ENCODE results near the gene LRRC27. TPM values are rescaled to one million over a fixed set of nuclear protein-coding genes. Genes with fewer than 3 reads are reported as not detected.

The LRRC27 gene
- polyA plus RNA-seq, 2 of the 4 experiments (the other 2 are of a cell fraction), result 6.5 to 6.9 TPM

GRCh38 chr10:132355297-132355696 lies 23.3 kb downstream of the LRRC27 start:
- H3K4me2 ChIP-seq, result no peak overlapping the region
- ATAC-seq (no peak), FAIRE-seq (no peak)

GRCh38 chr10:132355754-132356153 lies 23.8 kb downstream of the LRRC27 start:
- Histone ChIP-seq H3K4me3 (no peak overlapping the region), H3K27ac (no peak overlapping the region), H3K4me2 (no peak overlapping the region), H3K9me3 (no peaks in the 10 kb centered on the region), H3K4me1 (no peaks in the 10 kb centered on the region)
- POLR2A ChIA-PET, result no interaction called here
- TF ChIP-seq RNF2 (IDR thresholded peaks at IDR 0.05; ENCODE audit: borderline replicate concordance, low read depth), result no peak
- no peak for TF ChIP-seq TFCP2L1 (CRISPR knock-in tag; IDR thresholded peaks at IDR 0.05)
- no peak for TF ChIP-seq NPAS2 (CRISPR knock-in tag; IDR thresholded peaks at IDR 0.05; ENCODE audit: borderline replicate concordance)
- TF ChIP-seq KDM5A (IDR thresholded peaks at IDR 0.05), result no peak
- no peak for TF ChIP-seq HES2 (IDR thresholded peaks at IDR 0.05)
- TF ChIP-seq NFE2L2 (conservative IDR thresholded peaks at IDR 0.05; ENCODE audit: low read length), result no peak
- TF ChIP-seq PBX3 (IDR thresholded peaks at IDR 0.05), result no peak
- no peak for TF ChIP-seq ZC3H11A (IDR thresholded peaks at IDR 0.05)
- no peak for TF ChIP-seq FOSL2 (IDR thresholded peaks at IDR 0.05)
- TF ChIP-seq FOSL2 (CRISPR knock-in tag; IDR thresholded peaks at IDR 0.05), result no peak
- TF ChIP-seq RAD21 (conservative IDR thresholded peaks at IDR 0.05 in 1 of 2, IDR thresholded peaks at IDR 0.05 in 1 of 2), result no peak
- TF ChIP-seq JUNB (IDR thresholded peaks at IDR 0.05), result no peak
- no peak for TF ChIP-seq E2F6 (IDR thresholded peaks at IDR 0.05; ENCODE audit: borderline replicate concordance, low read depth)
- no peak for TF ChIP-seq ESRRA (IDR thresholded peaks at IDR 0.05; ENCODE audit: borderline replicate concordance, low read length)
- no peak for TF ChIP-seq JUN (IDR thresholded peaks at IDR 0.05)
- no peak for TF ChIP-seq RARB (CRISPR knock-in tag; IDR thresholded peaks at IDR 0.05)
- 87% methylated on average over 13 of the region's 13 CpGs for WGBS (ENCODE audit: missing lambda C conversion rate)
- no peak for DNase-seq (ENCODE audit: low read depth in 1 of 2, low spot score in 1 of 2)
- CTCF ChIA-PET, result interaction anchor here (0.9 to 5.3 kb wide), 4 partner anchors 61 to 143 kb away, joined by 3 to 49 read pairs (median 4); no protein-coding TSS in a partner anchor
- no peak for ATAC-seq
- FAIRE-seq, result no peak

More at GRCh38 chr10:132355297-132355696, 23.3 kb downstream of the LRRC27 start:
- Histone ChIP-seq H3K27ac (no peak overlapping the region), H3K4me1 (no peaks in the 10 kb centered on the region), H3K4me3 (no peak overlapping the region), H3K9me3 (no peaks in the 10 kb centered on the region)
- TF ChIP-seq POLR2A (IDR thresholded peaks at IDR 0.05; ENCODE audit: low read length), result no peak
- no peak for TF ChIP-seq ATOH8 (CRISPR knock-in tag; IDR thresholded peaks at IDR 0.05; ENCODE audit: low read depth)
- no peak for TF ChIP-seq HMGXB4 (CRISPR knock-in tag; IDR thresholded peaks at IDR 0.05; ENCODE audit: borderline replicate concordance)
- ChIA-PET POLR2A (no interaction called here), CTCF (interaction anchor here (0.9 to 5.3 kb wide), 5 partner anchors 60 to 143 kb away, joined by 3 to 49 read pairs (median 4); no protein-coding TSS in a partner anchor)
- no peak for DNase-seq (ENCODE audit: low read depth in 1 of 2, low spot score in 1 of 2)
- WGBS (ENCODE audit: missing lambda C conversion rate), result 84% methylated on average over 17 of the region's 17 CpGs

GRCh38 chr10:132356621-132357195 lies 24.7 kb downstream of the LRRC27 start:
- Histone ChIP-seq H3K4me2 (no peak overlapping the region), H3K27ac (no peak overlapping the region), H3K9me3 (no peaks in the 10 kb centered on the region), H3K4me3 (no peak overlapping the region), H3K4me1 (no peaks in the 10 kb centered on the region)
- DNase-seq (ENCODE audit: low read depth in 1 of 2, low spot score in 1 of 2) (no peak), FAIRE-seq (no peak), ATAC-seq (no peak)
- POLR2A ChIA-PET, result no interaction called here
- WGBS (ENCODE audit: missing lambda C conversion rate), result 84% methylated on average over 9 of the region's 12 CpGs
- TF ChIP-seq MAFK (IDR thresholded peaks at IDR 0.05; ENCODE audit: partially characterized antibody), result no peak
- TF ChIP-seq EP300 (IDR thresholded peaks at IDR 0.05), result no peak
- no peak for TF ChIP-seq ELK1 (IDR thresholded peaks at IDR 0.05; ENCODE audit: low read depth, low read length)
- CTCF ChIA-PET, result interaction anchor here (1.2 to 5.3 kb wide), 4 partner anchors 16 to 144 kb away, joined by 4 to 49 read pairs (median 4); no protein-coding TSS in a partner anchor
